Activated T-helper 17 cell treated with anti-CD3 and anti-CD28 coated beads, Interleukin-2, amount 50 U/mL, for 72 hours (primary cell): ENCODE results near the gene PTPRM. TPM values are rescaled to one million over a fixed set of nuclear protein-coding genes. Genes with fewer than 3 reads are reported as not detected.

Experiments
- ATAC-seq: fragments of 150-1000 bp; cut with Tn5 transposase; replicated peaks from 2 replicates; pipeline ENCODE4 v1.10.0; 2021; ENCODE audit warnings: mild to moderate bottlenecking, moderate library complexity
- H3K27ac Mint-ChIP-seq: one replicate; pipeline ENCODE4 v1.8.0; 2022; ENCODE audit warnings: mixed read lengths
- H3K27me3 Mint-ChIP-seq: one replicate; pipeline ENCODE4 v1.8.0; 2022; ENCODE audit warnings: mixed read lengths
- H3K36me3 Mint-ChIP-seq: one replicate; pipeline ENCODE4 v1.8.0; 2022; ENCODE audit warnings: low read depth, mild to moderate bottlenecking, mixed read lengths
- H3K4me1 Mint-ChIP-seq: one replicate; pipeline ENCODE4 v1.8.0; 2022; ENCODE audit warnings: mixed read lengths
- H3K4me3 Mint-ChIP-seq: one replicate; pipeline ENCODE4 v1.8.0; 2022; ENCODE audit warnings: mild to moderate bottlenecking, mixed read lengths
- H3K9me3 Mint-ChIP-seq: one replicate; pipeline ENCODE4 v1.8.0; 2022; ENCODE audit warnings: mixed read lengths
- total RNA-seq, 2 donors: library from RNA; stranded (reverse); gene quantifications; one replicate each; pipeline ENCODE4 v1.2.3, GENCODE V29; 2022

PTPRM gene
- total RNA-seq, 2 donors from 2014 or later, result 7.5 to 24.5 TPM

- Mint-ChIP-seq H3K4me3 (no peak overlapping the region), H3K9me3 (no peaks in the 10 kb centered on the region), H3K36me3 (peaks cover 4% of the 10 kb centered on the region), H3K27me3 (no peaks in the 10 kb centered on the region), H3K4me1 (no peaks in the 10 kb centered on the region), H3K27ac (no peak overlapping the region)
- no peak for ATAC-seq
Measured at GRCh38 chr18:8260319-8260718, 693.2 kb downstream of the PTPRM start.

- Mint-ChIP-seq H3K27me3 (no peaks in the 10 kb centered on the region), H3K9me3 (no peaks in the 10 kb centered on the region), H3K4me1 (no peaks in the 10 kb centered on the region), H3K4me3 (no peak overlapping the region), H3K27ac (no peak overlapping the region), H3K36me3 (peaks cover 4% of the 10 kb centered on the region)
- ATAC-seq, result no peak
Measured at GRCh38 chr18:8260827-8261226, 693.7 kb downstream of the PTPRM start.

- no peak overlapping the region for H3K4me3 Mint-ChIP-seq
- no peaks in the 10 kb centered on the region for H3K27me3 Mint-ChIP-seq
- no peaks in the 10 kb centered on the region for H3K9me3 Mint-ChIP-seq
- no peak for ATAC-seq
- H3K36me3 Mint-ChIP-seq, result peaks cover 4% of the 10 kb centered on the region
- H3K27ac Mint-ChIP-seq, result no peak overlapping the region
- H3K4me1 Mint-ChIP-seq, result no peaks in the 10 kb centered on the region
Measured at GRCh38 chr18:8261651-8262091, 694.6 kb downstream of the PTPRM start.

- no peak overlapping the region for H3K27ac Mint-ChIP-seq
- H3K4me3 Mint-ChIP-seq, result no peak overlapping the region
- H3K27me3 Mint-ChIP-seq, result no peaks in the 10 kb centered on the region
- no peaks in the 10 kb centered on the region for H3K4me1 Mint-ChIP-seq
- peaks cover 4% of the 10 kb centered on the region for H3K36me3 Mint-ChIP-seq
- no peaks in the 10 kb centered on the region for H3K9me3 Mint-ChIP-seq
- ATAC-seq, result no peak
Measured at GRCh38 chr18:8262221-8262620, 695.1 kb downstream of the PTPRM start.

GRCh38 chr18:8264116-8264515 lies 697.0 kb downstream of the PTPRM start:
- Mint-ChIP-seq H3K27ac (no peak overlapping the region), H3K4me3 (no peak overlapping the region), H3K36me3 (peaks cover 4% of the 10 kb centered on the region), H3K4me1 (no peaks in the 10 kb centered on the region), H3K9me3 (no peaks in the 10 kb centered on the region), H3K27me3 (no peaks in the 10 kb centered on the region)
- no peak for ATAC-seq

GRCh38 chr18:8264861-8265411 lies 697.8 kb downstream of the PTPRM start:
- no peak overlapping the region for H3K27ac Mint-ChIP-seq
- no peaks in the 10 kb centered on the region for H3K4me1 Mint-ChIP-seq
- no peak for ATAC-seq
- H3K4me3 Mint-ChIP-seq, result no peak overlapping the region
- peaks cover 4% of the 10 kb centered on the region for H3K36me3 Mint-ChIP-seq
- H3K27me3 Mint-ChIP-seq, result no peaks in the 10 kb centered on the region
- no peaks in the 10 kb centered on the region for H3K9me3 Mint-ChIP-seq

GRCh38 chr18:8272254-8272653 lies 705.1 kb downstream of the PTPRM start:
- no peaks in the 10 kb centered on the region for H3K4me1 Mint-ChIP-seq
- H3K9me3 Mint-ChIP-seq, result no peaks in the 10 kb centered on the region
- H3K4me3 Mint-ChIP-seq, result no peak overlapping the region
- no peaks in the 10 kb centered on the region for H3K27me3 Mint-ChIP-seq
- H3K36me3 Mint-ChIP-seq, result no peaks in the 10 kb centered on the region
- ATAC-seq, result no peak
- H3K27ac Mint-ChIP-seq, result no peak overlapping the region

GRCh38 chr18:8274370-8274769 lies 707.3 kb downstream of the PTPRM start:
- Mint-ChIP-seq H3K27me3 (no peaks in the 10 kb centered on the region), H3K27ac (no peak overlapping the region), H3K36me3 (no peaks in the 10 kb centered on the region), H3K9me3 (no peaks in the 10 kb centered on the region), H3K4me3 (no peak overlapping the region), H3K4me1 (no peaks in the 10 kb centered on the region)
- ATAC-seq, result no peak

- H3K27me3 Mint-ChIP-seq, result no peaks in the 10 kb centered on the region
- no peaks in the 10 kb centered on the region for H3K9me3 Mint-ChIP-seq
- no peaks in the 10 kb centered on the region for H3K4me1 Mint-ChIP-seq
- no peak for ATAC-seq
- H3K36me3 Mint-ChIP-seq, result no peaks in the 10 kb centered on the region
- no peak overlapping the region for H3K27ac Mint-ChIP-seq
- no peak overlapping the region for H3K4me3 Mint-ChIP-seq
Measured at GRCh38 chr18:8276406-8276805, 709.3 kb downstream of the PTPRM start.

- no peak overlapping the region for H3K27ac Mint-ChIP-seq
- no peak for ATAC-seq
- no peak overlapping the region for H3K4me3 Mint-ChIP-seq
- no peaks in the 10 kb centered on the region for H3K27me3 Mint-ChIP-seq
- no peaks in the 10 kb centered on the region for H3K4me1 Mint-ChIP-seq
- H3K9me3 Mint-ChIP-seq, result no peaks in the 10 kb centered on the region
- no peaks in the 10 kb centered on the region for H3K36me3 Mint-ChIP-seq
Measured at GRCh38 chr18:8277270-8277669, 710.2 kb downstream of the PTPRM start.

GRCh38 chr18:8279346-8279745 lies 712.2 kb downstream of the PTPRM start:
- Mint-ChIP-seq H3K27ac (no peak overlapping the region), H3K27me3 (no peaks in the 10 kb centered on the region), H3K4me1 (no peaks in the 10 kb centered on the region), H3K36me3 (no peaks in the 10 kb centered on the region), H3K4me3 (no peak overlapping the region), H3K9me3 (no peaks in the 10 kb centered on the region)
- ATAC-seq, result no peak

GRCh38 chr18:8279781-8280330 lies 712.7 kb downstream of the PTPRM start:
- H3K4me3 Mint-ChIP-seq, result no peak overlapping the region
- H3K27me3 Mint-ChIP-seq, result no peaks in the 10 kb centered on the region
- no peaks in the 10 kb centered on the region for H3K36me3 Mint-ChIP-seq
- H3K27ac Mint-ChIP-seq, result no peak overlapping the region
- H3K4me1 Mint-ChIP-seq, result no peaks in the 10 kb centered on the region
- no peak for ATAC-seq
- no peaks in the 10 kb centered on the region for H3K9me3 Mint-ChIP-seq

GRCh38 chr18:8283891-8284585 lies 716.9 kb downstream of the PTPRM start:
- Mint-ChIP-seq H3K9me3 (no peaks in the 10 kb centered on the region), H3K27me3 (no peaks in the 10 kb centered on the region), H3K4me1 (no peaks in the 10 kb centered on the region), H3K36me3 (no peaks in the 10 kb centered on the region), H3K4me3 (no peak overlapping the region), H3K27ac (no peak overlapping the region)
- no peak for ATAC-seq

GRCh38 chr18:8286303-8286702 lies 719.2 kb downstream of the PTPRM start:
- H3K36me3 Mint-ChIP-seq, result no peaks in the 10 kb centered on the region
- H3K4me3 Mint-ChIP-seq, result no peak overlapping the region
- no peaks in the 10 kb centered on the region for H3K9me3 Mint-ChIP-seq
- no peak overlapping the region for H3K27ac Mint-ChIP-seq
- ATAC-seq, result no peak
- H3K27me3 Mint-ChIP-seq, result no peaks in the 10 kb centered on the region
- no peaks in the 10 kb centered on the region for H3K4me1 Mint-ChIP-seq

- Mint-ChIP-seq H3K36me3 (no peaks in the 10 kb centered on the region), H3K9me3 (no peaks in the 10 kb centered on the region), H3K4me3 (no peak overlapping the region), H3K27me3 (no peaks in the 10 kb centered on the region), H3K4me1 (no peaks in the 10 kb centered on the region), H3K27ac (no peak overlapping the region)
- ATAC-seq, result no peak
Measured at GRCh38 chr18:8287196-8287885, 720.2 kb downstream of the PTPRM start.
